Endodermal cell (in vitro differentiated cells): ENCODE measurements around the gene ARHGEF28. TPM values are rescaled to one million over a fixed set of nuclear protein-coding genes. Genes with fewer than 3 reads are reported as not detected.

ENCODE experiments used
- DNase-seq: peaks from one replicate; pipeline ENCODE4 v3.0.0-alpha.2; 2017
- H3K27ac ChIP-seq: 2 replicates; pipeline ENCODE4 v1.5.1; 2013; ENCODE audit warnings: mild to moderate bottlenecking, low read depth, low read length, moderate library complexity
- H3K27me3 ChIP-seq: 2 replicates; pipeline ENCODE4 v1.6.1; 2013; ENCODE audit warnings: mild to moderate bottlenecking, low read length, moderate library complexity; ENCODE audit not compliant: insufficient read depth, control insufficient read depth, poor library complexity, severe bottlenecking
- H3K36me3 ChIP-seq: 2 replicates; pipeline ENCODE4 v1.7.0; 2013; ENCODE audit warnings: mild to moderate bottlenecking, low read length, moderate library complexity; ENCODE audit not compliant: control insufficient read depth, insufficient read depth
- H3K4me1 ChIP-seq: one replicate; pipeline ENCODE4 v1.7.0; 2013; ENCODE audit warnings: low read length; ENCODE audit not compliant: control insufficient read depth, insufficient read depth
- H3K4me3 ChIP-seq: 2 replicates; pipeline ENCODE4 v1.5.1; 2013; ENCODE audit warnings: mild to moderate bottlenecking, low read length, moderate library complexity
- H3K9ac ChIP-seq: 2 replicates; pipeline ENCODE4 v1.6.1; 2013; ENCODE audit warnings: mild to moderate bottlenecking, low read length, moderate library complexity; ENCODE audit not compliant: poor library complexity, severe bottlenecking; ENCODE audit errors: extremely low read depth
- H3K9me3 ChIP-seq: 2 replicates; pipeline ENCODE4 v1.6.1; 2013; ENCODE audit warnings: mild to moderate bottlenecking, low read length, moderate library complexity; ENCODE audit not compliant: control insufficient read depth
- H3K27ac Mint-ChIP-seq: 2 replicates; pipeline ENCODE4 v1.8.0; 2020; ENCODE audit warnings: mixed read lengths
- H3K27me3 Mint-ChIP-seq: 2 replicates; pipeline ENCODE4 v1.8.0; 2021; ENCODE audit warnings: mild to moderate bottlenecking, mixed read lengths; ENCODE audit not compliant: insufficient read depth
- H3K36me3 Mint-ChIP-seq: 2 replicates; pipeline ENCODE4 v1.8.0; 2020; ENCODE audit warnings: low read depth, mixed read lengths
- H3K4me1 Mint-ChIP-seq: 2 replicates; pipeline ENCODE4 v1.8.0; 2020; ENCODE audit warnings: mixed read lengths
- H3K4me3 Mint-ChIP-seq: 2 replicates; pipeline ENCODE4 v1.8.0; 2020; ENCODE audit warnings: mild to moderate bottlenecking, moderate library complexity, mixed read lengths
- H3K9me3 Mint-ChIP-seq: 2 replicates; pipeline ENCODE4 v1.8.0; 2020; ENCODE audit warnings: mild to moderate bottlenecking, mixed read lengths
- CTCF ChIP-seq: fragments of 200-600 bp; sonication (generic); conservative IDR thresholded peaks from 2 replicates; pipeline ENCODE4 v1.5.0; 2021; ENCODE audit warnings: antibody characterized with exemption, mild to moderate bottlenecking
- WGBS, 2 experiments: methylation state at CpG; one replicate each; pipeline versions ENCODE4 v1.1.5 to v1.1.7; 2013; ENCODE audit warnings: missing lambda C conversion rate in 2 of 2, mixed read lengths in 1 of 2; ENCODE audit not compliant: insufficient coverage in 1 of 2, insufficient read length in 1 of 2; 5-methylcytosine and 5-hydroxymethylcytosine counted together
- total RNA-seq, 2 donors: library from RNA; stranded (reverse); fragmentation: NEBNext Ultra II Directional in 1 of 2; extraction: Animal tissue kit (Norgen Biotek cat#: 25700) in 1 of 2; gene quantifications; 2 replicates in 1 of 2; 3 replicates in 1 of 2; pipeline ENCODE4 v1.2.1, GENCODE V29; 2021

ARHGEF28 gene
- total RNA-seq, 2 donors from 2014 or later: 0.92 to 1.2 TPM

GRCh38 chr5:73981704-73982103 is 355.7 kb downstream of the ARHGEF28 start:
- no peak for TF ChIP-seq CTCF
- whole genome bisulfite sequencing, 2 experiments: 90 to 96% methylated on average over 4 to 5 of the region's 5 CpGs

GRCh38 chr5:73983644-73984043 is 357.6 kb downstream of the ARHGEF28 start:
- Histone ChIP-seq H3K9ac (no peak overlapping the region), H3K27ac (no peak overlapping the region), H3K27me3 (peaks cover 6% of the 10 kb centered on the region), H3K4me3 (no peak overlapping the region), H3K9me3 (peaks cover 15% of the 10 kb centered on the region), H3K36me3 (no peaks in the 10 kb centered on the region), H3K4me1 (peaks cover 15% of the 10 kb centered on the region)
- WGBS, 2 experiments: 66 to 86% methylated on average over 1 of the region's 1 CpG
- Mint-ChIP-seq H3K27ac (no peak overlapping the region), H3K4me1 (peaks cover 18% of the 10 kb centered on the region), H3K27me3 (peaks cover 6% of the 10 kb centered on the region), H3K9me3 (peaks cover 10% of the 10 kb centered on the region), H3K4me3 (no peak overlapping the region), H3K36me3 (no peaks in the 10 kb centered on the region)
- DNase-seq: no peak
- TF ChIP-seq CTCF: no peak

More at GRCh38 chr5:73981704-73982103, 355.7 kb downstream of the ARHGEF28 start:
- no peak overlapping the region for H3K4me3 Mint-ChIP-seq
- H3K27me3 Mint-ChIP-seq: peaks cover 6% of the 10 kb centered on the region
- Histone ChIP-seq H3K27ac (no peak overlapping the region), H3K9me3 (peaks cover 9% of the 10 kb centered on the region), H3K4me1 (peaks cover 15% of the 10 kb centered on the region), H3K27me3 (peaks cover 6% of the 10 kb centered on the region), H3K9ac (no peak overlapping the region), H3K4me3 (no peak overlapping the region), H3K36me3 (no peaks in the 10 kb centered on the region)
- peaks cover 3% of the 10 kb centered on the region for H3K9me3 Mint-ChIP-seq
- no peak for DNase-seq
- no peaks in the 10 kb centered on the region for H3K36me3 Mint-ChIP-seq
- peaks cover 21% of the 10 kb centered on the region for H3K4me1 Mint-ChIP-seq
- H3K27ac Mint-ChIP-seq: no peak overlapping the region

GRCh38 chr5:73985145-73985544 is 359.1 kb downstream of the ARHGEF28 start:
- Histone ChIP-seq H3K9ac (no peak overlapping the region), H3K4me3 (no peak overlapping the region), H3K27ac (no peak overlapping the region), H3K36me3 (no peaks in the 10 kb centered on the region), H3K9me3 (peaks cover 15% of the 10 kb centered on the region), H3K4me1 (peaks cover 15% of the 10 kb centered on the region), H3K27me3 (peaks cover 6% of the 10 kb centered on the region)
- Mint-ChIP-seq H3K36me3 (no peaks in the 10 kb centered on the region), H3K27ac (no peak overlapping the region), H3K9me3 (peaks cover 10% of the 10 kb centered on the region), H3K4me3 (no peak overlapping the region), H3K4me1 (peaks cover 23% of the 10 kb centered on the region), H3K27me3 (peaks cover 6% of the 10 kb centered on the region)
- TF ChIP-seq CTCF: peak; percentile 75
- 30% methylated on average over 1 of the region's 1 CpG; no CpG with 5 or more reads in 1 of the 2 experiments for WGBS, 2 experiments
- no peak for DNase-seq
